HepG2 (cell line): ENCODE data around the gene PLD6. TPM values are rescaled to one million over a fixed set of nuclear protein-coding genes. Genes with fewer than 3 reads are reported as not detected.

Source experiments
- ADNP ChIP-seq: sonication (generic); formaldehyde crosslinking; IDR thresholded peaks from 2 replicates; pipeline ENCODE4 v1.4.0; 2020; ENCODE audit warnings: missing genetic modification reagents
- AGO1 ChIP-seq: fragments of 200-400 bp; formaldehyde crosslinking; IDR thresholded peaks from 2 replicates; pipeline ENCODE4 v1.6.1; 2017; ENCODE audit warnings: mild to moderate bottlenecking, low read depth, low read length, moderate library complexity; ENCODE audit not compliant: poor library complexity, severe bottlenecking
- CHD4 ChIP-seq: fragments of 200-600 bp; sonication (generic); IDR thresholded peaks from 2 replicates; pipeline ENCODE4 v1.7.0; 2017; ENCODE audit warnings: mild to moderate bottlenecking, low read length, borderline replicate concordance
- DDIT3 ChIP-seq: sonication (generic); formaldehyde crosslinking; IDR thresholded peaks from 2 replicates; pipeline ENCODE4 v1.4.0; 2020; ENCODE audit warnings: mild to moderate bottlenecking, missing genetic modification reagents
- ETV5 ChIP-seq: IDR thresholded peaks from 2 replicates; pipeline ENCODE4 v1.6.1; 2018; ENCODE audit warnings: missing biosample characterization, missing genetic modification reagents, inconsistent platforms, borderline replicate concordance
- FOXA3 ChIP-seq: IDR thresholded peaks from 2 replicates; pipeline ENCODE4 v1.6.1; 2016; ENCODE audit warnings: missing genetic modification reagents, missing compliant biosample characterization
- GATA4 ChIP-seq: sonication (generic); IDR thresholded peaks from 2 replicates; pipeline ENCODE4 v1.6.1; 2016; ENCODE audit warnings: antibody characterized with exemption, low read depth, borderline replicate concordance
- HDAC6 ChIP-seq: fragments of 200-600 bp; sonication (generic); IDR thresholded peaks from 2 replicates; pipeline ENCODE4 v1.7.0; 2017; ENCODE audit warnings: mild to moderate bottlenecking, antibody characterized with exemption, low read length, low read depth
- HOXA5 ChIP-seq: sonication (generic); formaldehyde crosslinking; IDR thresholded peaks from 2 replicates; pipeline ENCODE4 v1.4.0; 2020; ENCODE audit warnings: missing genetic modification reagents
- MAFG ChIP-seq: sonication (generic); formaldehyde crosslinking; IDR thresholded peaks from 2 replicates; pipeline ENCODE4 v1.5.1; 2020; ENCODE audit warnings: mild to moderate bottlenecking, missing genetic modification reagents
- NCOA1 ChIP-seq: sonication (generic); formaldehyde crosslinking; IDR thresholded peaks from 2 replicates; pipeline ENCODE4 v1.9.0; 2021; ENCODE audit warnings: missing genetic modification reagents
- NCOA5 ChIP-seq: sonication (generic); formaldehyde crosslinking; IDR thresholded peaks from 2 replicates; pipeline ENCODE4 v1.4.0; 2020; ENCODE audit warnings: missing genetic modification reagents
- PAX8 ChIP-seq: sonication (generic); formaldehyde crosslinking; IDR thresholded peaks from 2 replicates; pipeline ENCODE4 v1.8.0; 2022; ENCODE audit warnings: mild to moderate bottlenecking, missing genetic modification reagents, borderline replicate concordance
- PHF21A ChIP-seq: sonication (generic); formaldehyde crosslinking; IDR thresholded peaks from 2 replicates; pipeline ENCODE4 v1.5.0; 2020; ENCODE audit warnings: mild to moderate bottlenecking, missing genetic modification reagents
- THRA ChIP-seq: sonication (generic); formaldehyde crosslinking; IDR thresholded peaks from 2 replicates; pipeline ENCODE4 v1.4.0; 2020; ENCODE audit warnings: missing genetic modification reagents, borderline replicate concordance
- YEATS2 ChIP-seq: sonication (generic); formaldehyde crosslinking; IDR thresholded peaks from 2 replicates; pipeline ENCODE4 v1.4.0; 2020; ENCODE audit warnings: missing genetic modification reagents, borderline replicate concordance
- ZBTB37 ChIP-seq: sonication (generic); formaldehyde crosslinking; IDR thresholded peaks from 2 replicates; pipeline ENCODE4 v1.4.0; 2020; ENCODE audit warnings: mild to moderate bottlenecking, missing genetic modification reagents
- ZBTB44 ChIP-seq: sonication (generic); formaldehyde crosslinking; IDR thresholded peaks from 2 replicates; pipeline ENCODE4 v1.4.0; 2020; ENCODE audit warnings: missing genetic modification reagents
- ZBTB7A ChIP-seq: sonication (generic); formaldehyde crosslinking; IDR thresholded peaks from 2 replicates; pipeline ENCODE4 v1.8.0; 2022; ENCODE audit warnings: mild to moderate bottlenecking, missing genetic modification reagents
- ZC3H4 ChIP-seq: sonication (generic); formaldehyde crosslinking; IDR thresholded peaks from 2 replicates; pipeline ENCODE4 v1.4.0; 2020; ENCODE audit warnings: missing genetic modification reagents, borderline replicate concordance
- ZNF101 ChIP-seq: sonication (generic); formaldehyde crosslinking; IDR thresholded peaks from 2 replicates; pipeline ENCODE4 v1.4.0; 2020; ENCODE audit warnings: mild to moderate bottlenecking, low read depth, missing genetic modification reagents, borderline replicate concordance
- ZNF24 ChIP-seq: fragments of 450-650 bp; IDR thresholded peaks from 2 replicates; pipeline ENCODE4 v1.6.1; 2017; ENCODE audit warnings: antibody characterized with exemption, mild to moderate bottlenecking
- ZNF260 ChIP-seq: sonication (generic); formaldehyde crosslinking; IDR thresholded peaks from 2 replicates; pipeline ENCODE4 v1.4.0; 2020; ENCODE audit warnings: missing genetic modification reagents, low read depth, mild to moderate bottlenecking, borderline replicate concordance
- polyA plus RNA-seq, 8 experiments: library from polyadenylated mRNA; depleted of rRNA in 3 of 8; stranded (reverse) in 7 of 8; unstranded in 1 of 8; fragments of >200 nt; fragmentation: Illumina TruSeq in 4 of 8; extraction: Trizol in 4 of 8; gene quantifications; 2 replicates each; pipeline versions ENCODE4 v1.2.1 to v1.2.3, GENCODE V29; 2011 to 2016; ENCODE audit warnings: low read depth in 4 of 8, missing spikeins in 1 of 8, mixed read lengths in 1 of 8; ENCODE audit not compliant: insufficient read depth in 1 of 8
- total RNA-seq, 5 experiments: library from RNA; depleted of rRNA; stranded (reverse); fragments of >200 nt; fragmentation: Illumina TruSeq; extraction: Trizol; gene quantifications; 2 replicates each; pipeline ENCODE4 v1.2.3, GENCODE V29; 2016; ENCODE audit warnings: low read depth in 1 of 5

The PLD6 gene
- total and polyA plus RNA-seq, 2 of the 13 experiments (the other 11 are each of a cell fraction or from before 2014, with no cell fraction given): 5.2 to 11.4 TPM

GRCh38 chr17:17237026-17237799 is 31.1 kb upstream of the PLD6 start, which contains the start of gene FLCN (continued):
- peak; percentile 84; the same call in 1 of the 2 replicates for TF ChIP-seq HOXA5 (CRISPR knock-in tag)
- TF ChIP-seq THRA (CRISPR knock-in tag): no peak; the same call in 1 of the 2 replicates
- peak; percentile 75; the same call in 1 of the 2 replicates for TF ChIP-seq YEATS2 (CRISPR knock-in tag)
- TF ChIP-seq GATA4: no peak
- TF ChIP-seq ZBTB37 (CRISPR knock-in tag): no peak
- TF ChIP-seq CHD4: no peak
- TF ChIP-seq ZBTB7A (CRISPR knock-in tag): no peak
- TF ChIP-seq ZNF24: no peak
- TF ChIP-seq HDAC6: no peak
- 0 out of 2 replicates have a peak, but pooled peaks have one; percentile 53 for TF ChIP-seq ZNF101 (CRISPR knock-in tag)
- no peak for TF ChIP-seq DDIT3 (CRISPR knock-in tag)
- peak; percentile 89 for TF ChIP-seq NCOA1 (CRISPR knock-in tag)
- no peak; the same call in 1 of the 2 replicates for TF ChIP-seq ZBTB44 (CRISPR knock-in tag)
- no peak for TF ChIP-seq ZC3H4 (CRISPR knock-in tag)
- no peak for TF ChIP-seq AGO1
- no peak for TF ChIP-seq NCOA5
- TF ChIP-seq ZNF260: no peak
- TF ChIP-seq PHF21A (CRISPR knock-in tag): no peak
- TF ChIP-seq FOXA3 (CRISPR knock-in tag): no peak
- peak; percentile 78 for TF ChIP-seq PAX8 (CRISPR knock-in tag)
- TF ChIP-seq MAFG (CRISPR knock-in tag): no peak
- TF ChIP-seq ADNP (CRISPR knock-in tag): no peak
- TF ChIP-seq ETV5 (CRISPR knock-in tag): no peak
